Tibial nerve (tissue), 4 donors: ENCODE data around the gene DUSP12.

Source experiments
- EP300 ChIP-seq, 2 donors: sonication (generic); formaldehyde crosslinking; IDR thresholded peaks; one replicate each; pipeline ENCODE4 v1.6.1; 2017; ENCODE audit warnings: antibody characterized with exemption in 2 of 2, mild to moderate bottlenecking in 1 of 2
- TF ChIP-seq, protein P1 (sequence below), 5 experiments: fragments of 200-600 bp in 3 of 5; fragments of 450-650 bp in 2 of 5; sonication (generic) in 3 of 5; IDR thresholded peaks; one replicate each; pipeline ENCODE4 v1.5.1; 2016 to 2019; ENCODE audit warnings: antibody characterized with exemption in 5 of 5, mild to moderate bottlenecking in 3 of 5, moderate library complexity in 2 of 5

DNA sequence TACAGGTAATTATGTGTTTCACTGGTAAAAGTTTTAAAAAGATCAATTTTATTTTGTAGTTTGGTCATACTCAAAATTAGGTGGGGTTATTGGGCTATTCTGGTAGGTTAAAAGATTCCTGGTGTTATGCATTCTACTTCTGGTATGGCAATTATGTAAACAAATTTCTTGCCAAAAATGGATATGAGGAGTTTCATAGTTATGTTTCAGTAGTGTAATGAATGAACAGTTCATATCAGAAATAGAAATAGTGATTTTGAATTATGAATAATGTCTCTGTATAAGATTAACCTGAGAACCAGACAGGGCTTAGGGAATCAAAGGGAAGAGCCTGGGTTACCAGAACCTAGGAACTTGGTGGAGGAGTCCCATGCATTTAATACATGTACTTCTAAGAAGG, 32.4 kb downstream of the DUSP12 start:
- no peak for TF ChIP-seq EP300 (IDR thresholded peaks at IDR 0.05)
- TF ChIP-seq, protein P1, sequence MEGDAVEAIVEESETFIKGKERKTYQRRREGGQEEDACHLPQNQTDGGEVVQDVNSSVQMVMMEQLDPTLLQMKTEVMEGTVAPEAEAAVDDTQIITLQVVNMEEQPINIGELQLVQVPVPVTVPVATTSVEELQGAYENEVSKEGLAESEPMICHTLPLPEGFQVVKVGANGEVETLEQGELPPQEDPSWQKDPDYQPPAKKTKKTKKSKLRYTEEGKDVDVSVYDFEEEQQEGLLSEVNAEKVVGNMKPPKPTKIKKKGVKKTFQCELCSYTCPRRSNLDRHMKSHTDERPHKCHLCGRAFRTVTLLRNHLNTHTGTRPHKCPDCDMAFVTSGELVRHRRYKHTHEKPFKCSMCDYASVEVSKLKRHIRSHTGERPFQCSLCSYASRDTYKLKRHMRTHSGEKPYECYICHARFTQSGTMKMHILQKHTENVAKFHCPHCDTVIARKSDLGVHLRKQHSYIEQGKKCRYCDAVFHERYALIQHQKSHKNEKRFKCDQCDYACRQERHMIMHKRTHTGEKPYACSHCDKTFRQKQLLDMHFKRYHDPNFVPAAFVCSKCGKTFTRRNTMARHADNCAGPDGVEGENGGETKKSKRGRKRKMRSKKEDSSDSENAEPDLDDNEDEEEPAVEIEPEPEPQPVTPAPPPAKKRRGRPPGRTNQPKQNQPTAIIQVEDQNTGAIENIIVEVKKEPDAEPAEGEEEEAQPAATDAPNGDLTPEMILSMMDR (IDR thresholded peaks at IDR 0.05): no peak
